Fibroblast of pulmonary artery (primary cell): ENCODE data around the gene SNX25.
"Not testable (repeated sequence)": the region's sequence is repeated elsewhere in the genome, so short reads cannot be mapped to it uniquely, and the experiment has no call there.

ENCODE experiments used
- DNase-seq: peaks from one replicate; pipeline ENCODE4 v3.0.0-alpha.2; 2010; ENCODE audit warnings: low read depth
- H3K4me3 ChIP-seq: replicated peaks from 2 replicates; pipeline ENCODE4 v1.5.1; 2011; ENCODE audit warnings: low read depth, mild to moderate bottlenecking, control low read depth, low read length, moderate library complexity
- CTCF ChIP-seq: IDR thresholded peaks from 2 replicates; pipeline ENCODE4 v1.5.1; 2011; ENCODE audit warnings: mild to moderate bottlenecking, control low read depth, low read length, inconsistent platforms; ENCODE audit errors: missing control alignments

SNX25 gene

GRCh38 chr4:185304944-185305690 is 95.7 kb downstream of the SNX25 start:
- peak; percentile 26 for DNase-seq
- TF ChIP-seq CTCF: peak; percentile 45
- H3K4me3 ChIP-seq: no peak overlapping the region

GRCh38 chr4:185305979-185306442 is 96.6 kb downstream of the SNX25 start:
- no peak for TF ChIP-seq CTCF
- DNase-seq: peak; percentile 78
- H3K4me3 ChIP-seq: no peak overlapping the region

GRCh38 chr4:185307136-185307950 is 97.9 kb downstream of the SNX25 start:
- no peak for TF ChIP-seq CTCF
- no peak for DNase-seq

GRCh38 chr4:185309770-185310169 is 100.4 kb downstream of the SNX25 start:
- TF ChIP-seq CTCF: no peak
- DNase-seq: no peak
- no peak overlapping the region for H3K4me3 ChIP-seq

More at GRCh38 chr4:185307136-185307950, 97.9 kb downstream of the SNX25 start:
- no peak overlapping the region for H3K4me3 ChIP-seq

GRCh38 chr4:185311113-185311888 is 101.9 kb downstream of the SNX25 start:
- H3K4me3 ChIP-seq: no peak overlapping the region
- no peak for DNase-seq
- no peak for TF ChIP-seq CTCF

GRCh38 chr4:185312699-185313098 is 103.3 kb downstream of the SNX25 start:
- DNase-seq: peak; percentile 41
- TF ChIP-seq CTCF: no peak
- no peak overlapping the region for H3K4me3 ChIP-seq

GRCh38 chr4:185317462-185317861 is 108.1 kb downstream of the SNX25 start:
- H3K4me3 ChIP-seq, DNase-seq: not testable (repeated sequence)
